ENCODE data around the gene LITAFD. TPM values are rescaled to one million over a fixed set of nuclear protein-coding genes. Genes with fewer than 3 reads are reported as not detected.
"Not testable (repeated sequence)": the region's sequence is repeated elsewhere in the genome, so short reads cannot be mapped to it uniquely, and the experiment has no call there.

The LITAFD gene
- total RNA-seq, 1 donor from 2014 or later, result not detected

DNA sequence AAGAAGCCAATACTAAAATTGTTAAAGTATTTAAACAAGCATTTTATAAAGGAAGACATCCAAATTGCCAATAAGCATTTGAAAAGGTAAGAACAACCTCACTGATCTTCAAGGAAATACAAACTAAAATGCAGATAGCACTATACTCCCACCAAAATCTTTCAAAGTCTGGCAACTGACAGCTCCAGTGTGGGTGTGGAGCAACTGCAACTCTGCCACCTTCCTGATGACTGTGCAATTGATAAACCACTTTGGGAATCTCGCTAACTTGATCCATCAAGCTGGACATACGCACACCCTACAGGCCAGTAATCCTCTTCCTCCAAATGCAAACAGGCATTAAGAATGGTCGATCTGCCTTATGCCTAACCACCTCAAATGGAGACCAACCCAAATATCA lies 31.9 kb downstream of the LITAFD start:
- no peaks in the 10 kb centered on the region for H3K27me3 ChIP-seq (ENCODE audit: low read depth)
- H3K9me3 ChIP-seq, result no peaks in the 10 kb centered on the region
- ATAC-seq, result no peak
- TF ChIP-seq, protein P1, sequence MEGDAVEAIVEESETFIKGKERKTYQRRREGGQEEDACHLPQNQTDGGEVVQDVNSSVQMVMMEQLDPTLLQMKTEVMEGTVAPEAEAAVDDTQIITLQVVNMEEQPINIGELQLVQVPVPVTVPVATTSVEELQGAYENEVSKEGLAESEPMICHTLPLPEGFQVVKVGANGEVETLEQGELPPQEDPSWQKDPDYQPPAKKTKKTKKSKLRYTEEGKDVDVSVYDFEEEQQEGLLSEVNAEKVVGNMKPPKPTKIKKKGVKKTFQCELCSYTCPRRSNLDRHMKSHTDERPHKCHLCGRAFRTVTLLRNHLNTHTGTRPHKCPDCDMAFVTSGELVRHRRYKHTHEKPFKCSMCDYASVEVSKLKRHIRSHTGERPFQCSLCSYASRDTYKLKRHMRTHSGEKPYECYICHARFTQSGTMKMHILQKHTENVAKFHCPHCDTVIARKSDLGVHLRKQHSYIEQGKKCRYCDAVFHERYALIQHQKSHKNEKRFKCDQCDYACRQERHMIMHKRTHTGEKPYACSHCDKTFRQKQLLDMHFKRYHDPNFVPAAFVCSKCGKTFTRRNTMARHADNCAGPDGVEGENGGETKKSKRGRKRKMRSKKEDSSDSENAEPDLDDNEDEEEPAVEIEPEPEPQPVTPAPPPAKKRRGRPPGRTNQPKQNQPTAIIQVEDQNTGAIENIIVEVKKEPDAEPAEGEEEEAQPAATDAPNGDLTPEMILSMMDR (IDR thresholded peaks at IDR 0.05), result no peak
- H3K27ac ChIP-seq, result no peak overlapping the region
- intact Hi-C loops (cut with DNase I), result no loop called here
- H3K4me1 ChIP-seq, result no peaks in the 10 kb centered on the region
- no peak for DNase-seq
- peaks cover 99% of the 10 kb centered on the region for H3K36me3 ChIP-seq
- H3K4me3 ChIP-seq, result no peak overlapping the region

DNA sequence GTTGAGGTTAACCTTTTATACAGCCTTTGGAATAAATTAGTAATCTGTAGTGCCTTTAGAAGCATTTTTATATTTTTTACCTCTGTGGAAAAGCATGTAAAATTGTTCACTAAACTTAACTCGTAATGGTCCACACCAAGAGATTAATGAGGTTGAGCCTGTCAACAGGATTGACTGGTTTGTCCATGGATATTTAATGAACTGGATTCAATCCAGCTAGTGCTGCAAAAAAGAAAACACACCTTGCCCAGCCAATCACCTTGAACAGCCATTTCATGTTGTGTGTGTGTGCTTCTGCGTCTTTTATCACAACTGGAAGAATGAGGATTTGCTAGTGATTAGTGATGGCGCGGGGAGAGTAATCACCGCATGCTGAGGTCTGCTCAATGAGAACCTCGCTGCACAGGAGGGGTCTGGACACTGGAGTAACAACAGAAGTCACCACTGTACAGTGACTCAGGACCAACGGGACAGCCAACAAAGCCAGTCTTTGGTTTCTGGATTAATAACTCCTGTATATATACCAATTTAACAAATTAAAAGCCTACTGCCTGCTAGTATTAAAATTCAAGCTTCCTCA lies 33.7 kb downstream of the LITAFD start:
- Histone ChIP-seq H3K4me1 (no peaks in the 10 kb centered on the region), H3K4me3 (no peak overlapping the region), H3K9me3 (no peaks in the 10 kb centered on the region), H3K27me3 (ENCODE audit: low read depth) (no peaks in the 10 kb centered on the region), H3K27ac (no peak overlapping the region), H3K36me3 (peaks cover 99% of the 10 kb centered on the region)
- intact Hi-C loops (cut with DNase I), result no loop called here
- no peak for DNase-seq
- ATAC-seq, result no peak
- TF ChIP-seq, protein P1 (IDR thresholded peaks at IDR 0.05), result no peak

DNA sequence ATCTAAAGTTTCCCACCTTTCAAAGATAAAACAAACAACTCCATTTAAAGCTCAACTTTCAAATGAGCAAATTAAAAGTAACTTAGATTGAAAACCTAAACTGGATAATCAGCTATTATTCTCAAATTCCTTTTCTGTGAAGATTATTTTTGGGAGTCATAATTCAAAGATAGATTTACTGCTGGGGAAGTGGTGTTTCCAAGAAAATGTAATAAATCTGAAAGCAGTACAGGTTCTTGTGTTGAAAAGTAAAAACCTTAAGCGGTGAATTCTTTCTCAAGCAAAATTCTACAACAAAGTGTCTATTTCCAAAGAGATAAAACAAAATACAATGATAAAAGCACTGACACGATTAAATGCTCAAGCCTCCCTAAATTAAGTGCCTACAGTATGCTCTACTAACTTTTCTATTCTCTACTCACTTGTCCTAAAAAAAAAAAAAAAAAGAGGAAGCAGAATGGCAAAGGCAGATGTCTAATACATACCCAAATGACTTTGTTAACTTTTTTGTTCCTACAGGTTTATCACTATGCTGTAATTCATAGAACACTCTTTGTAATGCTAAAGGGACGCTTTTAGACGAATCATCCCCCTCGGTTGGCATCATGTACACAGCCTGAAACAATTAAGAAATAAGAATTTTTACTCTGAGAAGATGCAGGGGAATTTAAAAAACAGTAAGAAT lies 34.5 kb downstream of the LITAFD start:
- H3K9me3 ChIP-seq, result no peaks in the 10 kb centered on the region
- DNase-seq, result no peak
- peaks cover 99% of the 10 kb centered on the region for H3K36me3 ChIP-seq
- no peaks in the 10 kb centered on the region for H3K27me3 ChIP-seq (ENCODE audit: low read depth)
- no peak overlapping the region for H3K27ac ChIP-seq
- H3K4me3 ChIP-seq, result no peak overlapping the region
- H3K4me1 ChIP-seq, result no peaks in the 10 kb centered on the region
- no peak for ATAC-seq
- TF ChIP-seq, protein P1 (IDR thresholded peaks at IDR 0.05), result no peak
- intact Hi-C loops (cut with DNase I), result no loop called here

DNA sequence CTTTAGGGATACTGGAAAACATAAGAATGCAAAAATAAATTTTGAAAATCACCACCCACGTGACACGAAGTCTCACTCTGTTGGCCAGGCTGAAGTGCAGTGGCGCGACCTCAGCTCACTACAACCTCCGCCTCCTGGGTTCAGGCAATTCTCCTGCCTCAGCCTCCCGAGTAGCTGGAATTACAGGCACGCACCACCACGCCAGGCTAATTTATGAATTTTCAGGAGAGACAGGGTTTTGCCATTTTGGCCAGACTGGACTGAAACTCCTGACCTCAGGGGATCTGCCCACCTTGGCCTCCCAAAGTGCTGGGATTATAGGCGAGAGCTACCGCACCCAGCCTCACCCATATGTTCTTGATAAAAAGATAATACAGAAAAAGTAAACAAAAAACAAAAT lies 35.2 kb downstream of the LITAFD start:
- H3K27ac ChIP-seq; intact Hi-C loops (cut with DNase I); ATAC-seq; H3K4me1 ChIP-seq; H3K4me3 ChIP-seq; H3K27me3 ChIP-seq (ENCODE audit: low read depth); DNase-seq; H3K9me3 ChIP-seq: not testable (repeated sequence)
- H3K36me3 ChIP-seq, result peaks cover 99% of the 10 kb centered on the region

DNA sequence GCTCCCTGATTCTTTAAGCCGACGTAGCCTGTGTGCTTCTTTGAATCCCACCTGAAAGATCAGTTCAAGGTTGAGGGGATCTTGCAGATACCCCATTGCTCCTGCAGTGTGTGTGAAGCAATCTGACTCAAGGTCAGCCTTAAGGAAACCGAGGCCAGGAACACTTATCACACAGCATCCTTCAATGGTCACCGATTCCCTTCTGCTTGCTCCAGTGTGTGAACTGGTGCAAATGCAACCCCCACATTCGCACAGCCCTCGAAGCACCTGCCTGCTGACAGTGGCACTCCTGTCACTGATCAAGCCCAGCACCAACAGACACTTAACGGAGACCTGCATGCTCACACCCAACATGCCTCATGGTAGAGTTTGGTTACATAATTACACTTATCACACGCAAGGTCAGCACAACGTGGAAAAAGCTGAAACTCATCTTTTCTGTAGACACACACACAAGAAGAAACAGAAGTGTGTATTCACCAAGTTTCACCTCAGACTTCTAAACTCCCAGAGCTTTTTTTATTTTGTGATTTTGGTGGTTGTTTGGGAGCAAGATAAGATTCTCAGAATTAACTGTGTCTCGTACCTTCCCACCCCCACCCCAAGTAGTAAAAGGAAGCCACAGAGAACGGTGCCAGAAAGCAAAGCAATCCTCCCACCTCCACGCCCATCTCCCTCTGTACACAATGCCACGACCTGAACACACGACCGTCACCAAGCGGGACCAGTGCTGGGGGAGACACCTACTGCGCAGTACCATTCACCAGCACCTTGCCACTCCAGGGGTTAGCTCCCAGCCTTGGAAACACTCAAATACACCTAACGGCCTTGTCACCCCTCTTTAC lies 37.2 kb downstream of the LITAFD start:
- Histone ChIP-seq H3K27ac (no peak overlapping the region), H3K9me3 (no peaks in the 10 kb centered on the region), H3K4me3 (no peak overlapping the region), H3K27me3 (ENCODE audit: low read depth) (no peaks in the 10 kb centered on the region), H3K36me3 (peaks cover 95% of the 10 kb centered on the region), H3K4me1 (peaks cover 6% of the 10 kb centered on the region)
- intact Hi-C loops (cut with DNase I), result no loop called here
- ATAC-seq (no peak), DNase-seq (no peak)
- TF ChIP-seq, protein P1 (IDR thresholded peaks at IDR 0.05), result no peak

Measured in lower lobe of right lung (tissue), 2 donors.